CD14-positive monocyte (primary cell): Measurements from ENCODE around the gene OGFOD3. TPM values are rescaled to one million over a fixed set of nuclear protein-coding genes. Genes with fewer than 3 reads are reported as not detected.

ENCODE experiments used
- DNase-seq, 3 donors: peaks; one replicate each; pipeline ENCODE4 v3.0.0-alpha.2; 2011 to 2022
- H2AFZ ChIP-seq: 2 replicates; pipeline ENCODE4 v1.6.0; 2012; ENCODE audit warnings: mild to moderate bottlenecking, low read depth, low read length, inconsistent platforms; ENCODE audit not compliant: insufficient read depth, poor library complexity, severe bottlenecking
- H3K27ac ChIP-seq, 2 donors: 1 replicate in 1 of 2; 2 replicates in 1 of 2; pipeline ENCODE4 v1.5.1; 2012 to 2013; ENCODE audit warnings: low read length in 2 of 2, control low read depth in 1 of 2, inconsistent platforms in 1 of 2, low read depth in 1 of 2, mild to moderate bottlenecking in 1 of 2
- H3K27me3 ChIP-seq, 2 donors: one replicate each; pipeline versions ENCODE4 v1.6.0 to v1.6.1; 2011 to 2013; ENCODE audit warnings: low read length in 2 of 2; ENCODE audit not compliant: control insufficient read depth in 2 of 2, insufficient read depth in 2 of 2
- H3K36me3 ChIP-seq, 2 donors: replicated peaks in 1 of 2; 1 replicate in 1 of 2; 2 replicates in 1 of 2; pipeline versions ENCODE4 v1.5.1 to v1.6.1; 2012 to 2013; ENCODE audit warnings: low read length in 2 of 2, control low read depth in 1 of 2, inconsistent platforms in 1 of 2, mild to moderate bottlenecking in 1 of 2; ENCODE audit not compliant: insufficient read depth in 2 of 2, control insufficient read depth in 1 of 2
- H3K4me1 ChIP-seq, 2 donors: 1 replicate in 1 of 2; 2 replicates in 1 of 2; pipeline versions ENCODE4 v1.5.1 to v1.6.1; 2012 to 2013; ENCODE audit warnings: low read length in 2 of 2, control low read depth in 1 of 2, inconsistent platforms in 1 of 2, mild to moderate bottlenecking in 1 of 2, moderate library complexity in 1 of 2; ENCODE audit not compliant: insufficient read depth in 2 of 2, control insufficient read depth in 1 of 2
- H3K4me2 ChIP-seq: replicated peaks from 2 replicates; pipeline ENCODE3; 2012; ENCODE audit warnings: low read length, moderate library complexity, mild to moderate bottlenecking; ENCODE audit not compliant: poor library complexity, severe bottlenecking; ENCODE audit errors: extremely low read depth
- H3K4me3 ChIP-seq, 3 experiments: fragments of 200-600 bp in 1 of 3; sonication (generic) in 1 of 3; replicated peaks in 1 of 3; 1 replicate in 2 of 3; 2 replicates in 1 of 3; pipeline ENCODE4 v1.5.1; 2011 to 2013; ENCODE audit warnings: low read length in 3 of 3, mild to moderate bottlenecking in 3 of 3, control low read depth in 2 of 3, low read depth in 2 of 3, inconsistent platforms in 1 of 3, moderate library complexity in 1 of 3
- H3K79me2 ChIP-seq: 2 replicates; pipeline ENCODE4 v1.6.0; 2012; ENCODE audit warnings: mild to moderate bottlenecking, control low read depth, inconsistent platforms, low read length, moderate library complexity; ENCODE audit not compliant: insufficient read depth
- H3K9ac ChIP-seq: 2 replicates; pipeline ENCODE4 v1.6.0; 2017; ENCODE audit warnings: low read length, mild to moderate bottlenecking; ENCODE audit not compliant: insufficient read depth, poor library complexity, severe bottlenecking
- H3K9me3 ChIP-seq, 2 donors: replicated peaks in 1 of 2; 1 replicate in 1 of 2; 2 replicates in 1 of 2; pipeline versions ENCODE4 v1.5.1 to v1.6.1; 2012 to 2013; ENCODE audit warnings: low read length in 2 of 2, control low read depth in 1 of 2; ENCODE audit not compliant: control insufficient read depth in 1 of 2, insufficient read depth in 1 of 2
- H4K20me1 ChIP-seq: 2 replicates; pipeline ENCODE4 v1.6.0; 2012; ENCODE audit warnings: mild to moderate bottlenecking, low read length, control low read depth, moderate library complexity; ENCODE audit not compliant: insufficient read depth
- H3K27ac Mint-ChIP-seq, 7 donors: one replicate each; pipeline ENCODE4 v1.8.0; 2020; ENCODE audit warnings: mild to moderate bottlenecking in 7 of 7, mixed read lengths in 7 of 7, moderate library complexity in 6 of 7, inconsistent platforms in 2 of 7
- H3K27me3 Mint-ChIP-seq, 3 donors: one replicate each; pipeline ENCODE4 v1.8.0; 2021 to 2022; ENCODE audit warnings: low read depth in 3 of 3, mild to moderate bottlenecking in 3 of 3, mixed read lengths in 3 of 3, moderate library complexity in 3 of 3, inconsistent platforms in 1 of 3
- H3K36me3 Mint-ChIP-seq, 2 donors: one replicate each; pipeline ENCODE4 v1.8.0; 2020; ENCODE audit warnings: mixed read lengths in 2 of 2, inconsistent platforms in 1 of 2, mild to moderate bottlenecking in 1 of 2
- H3K4me1 Mint-ChIP-seq: one replicate; pipeline ENCODE4 v1.8.0; 2020; ENCODE audit warnings: mild to moderate bottlenecking, mixed read lengths
- H3K4me3 Mint-ChIP-seq, 2 donors: one replicate each; pipeline ENCODE4 v1.8.0; 2020; ENCODE audit warnings: mild to moderate bottlenecking in 2 of 2, mixed read lengths in 2 of 2, moderate library complexity in 1 of 2
- H3K9me3 Mint-ChIP-seq, 7 donors: one replicate each; pipeline ENCODE4 v1.8.0; 2020 to 2022; ENCODE audit warnings: mixed read lengths in 7 of 7, mild to moderate bottlenecking in 6 of 7, moderate library complexity in 6 of 7, inconsistent platforms in 2 of 7
- WGBS: methylation state at CpG from one replicate; pipeline ENCODE4 v1.1.5; 2013; ENCODE audit warnings: missing lambda C conversion rate; ENCODE audit not compliant: insufficient coverage; 5-methylcytosine and 5-hydroxymethylcytosine counted together
- intact Hi-C, 2 donors: fragments of 100-400 bp; cut with micrococcal nuclease; formaldehyde crosslinking; loops; one replicate each; pipeline versions ENCODE4 v1.15.0 to v1.15.1; 2023
- polyA plus RNA-seq, 3 donors: library from polyadenylated mRNA; depleted of rRNA in 1 of 3; unstranded in 2 of 3; stranded (reverse) in 1 of 3; fragments of 300-500 nt in 2 of 3; fragments of >200 nt in 1 of 3; fragmentation: Illumina TruSeq in 2 of 3; gene quantifications; 1 replicate in 2 of 3; 2 replicates in 1 of 3; pipeline ENCODE4 v1.2.3, GENCODE V29; 2012 to 2021
- TF ChIP-seq, protein P1 (sequence below): fragments of 200-600 bp; IDR thresholded peaks from one replicate; pipeline ENCODE4 v1.8.0; 2022; ENCODE audit warnings: antibody characterized with exemption, mild to moderate bottlenecking

The OGFOD3 gene
- polyA plus RNA-seq, 3 donors, result 17.9 to 36.4 (median 25.2) TPM

DNA sequence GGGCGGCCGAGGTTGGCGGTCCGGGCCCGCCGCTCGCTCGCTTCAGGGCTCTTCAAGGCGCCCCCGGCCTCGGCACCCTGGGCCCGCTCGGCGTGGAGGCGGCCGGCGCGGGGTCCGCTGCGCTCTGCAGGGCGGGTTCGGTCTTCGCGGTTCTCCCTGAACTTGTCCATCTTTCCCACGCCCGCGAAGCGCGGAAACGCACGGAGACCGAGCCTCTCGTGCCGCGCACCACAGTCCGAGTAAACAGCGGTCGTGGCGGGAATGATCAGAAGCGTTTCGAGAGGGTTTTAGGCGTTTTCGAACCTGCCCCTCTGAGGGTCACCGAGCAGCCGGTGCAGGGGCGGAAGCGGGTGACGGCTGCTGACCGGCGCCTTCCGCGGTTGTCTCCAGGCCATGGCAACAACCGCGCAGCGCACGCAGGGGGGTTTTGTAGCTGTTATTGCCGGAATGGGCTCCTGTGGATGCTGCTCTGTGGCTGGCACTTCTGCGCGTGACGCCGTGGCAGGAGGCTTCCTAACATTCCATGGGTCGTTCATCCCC, 40.6 kb upstream of the OGFOD3 start:
- H2AFZ ChIP-seq, result peak overlapping the region; percentile 78
- peaks cover 36 to 43% of the 10 kb centered on the region in 2 donors for H3K36me3 Mint-ChIP-seq
- no peaks in the 10 kb centered on the region for H3K27me3 ChIP-seq
- H3K27me3 Mint-ChIP-seq, result peaks cover 0 to 1% (median 0%) of the 10 kb centered on the region in 3 donors
- H3K27ac Mint-ChIP-seq, result peak overlapping the region; percentile 81 to 96 (median 89)
- H3K27ac ChIP-seq, result peak overlapping the region in 1 of 2 donors; percentile 99
- peaks cover 31% of the 10 kb centered on the region for H4K20me1 ChIP-seq
- H3K79me2 ChIP-seq, result peaks cover 26% of the 10 kb centered on the region
- H3K4me3 Mint-ChIP-seq, result peak overlapping the region; percentile 88 to 94
- intact Hi-C loops, result loop anchor here in 1 of 2 donors (1.0 to 10.0 kb wide), 4 partner anchors 9 to 424 kb away; partner anchors contain the start of genes CYBC1, DCXR, RAB40B and RAC3
- no peaks in the 10 kb centered on the region for H3K9me3 ChIP-seq
- peaks cover 27% of the 10 kb centered on the region for H3K4me1 Mint-ChIP-seq
- peak; percentile 12 to 46 (median 33) for DNase-seq
- peaks cover 34 to 41% of the 10 kb centered on the region in 2 donors for H3K36me3 ChIP-seq
- H3K9ac ChIP-seq, result peak overlapping the region; percentile 99
- TF ChIP-seq, protein P1, sequence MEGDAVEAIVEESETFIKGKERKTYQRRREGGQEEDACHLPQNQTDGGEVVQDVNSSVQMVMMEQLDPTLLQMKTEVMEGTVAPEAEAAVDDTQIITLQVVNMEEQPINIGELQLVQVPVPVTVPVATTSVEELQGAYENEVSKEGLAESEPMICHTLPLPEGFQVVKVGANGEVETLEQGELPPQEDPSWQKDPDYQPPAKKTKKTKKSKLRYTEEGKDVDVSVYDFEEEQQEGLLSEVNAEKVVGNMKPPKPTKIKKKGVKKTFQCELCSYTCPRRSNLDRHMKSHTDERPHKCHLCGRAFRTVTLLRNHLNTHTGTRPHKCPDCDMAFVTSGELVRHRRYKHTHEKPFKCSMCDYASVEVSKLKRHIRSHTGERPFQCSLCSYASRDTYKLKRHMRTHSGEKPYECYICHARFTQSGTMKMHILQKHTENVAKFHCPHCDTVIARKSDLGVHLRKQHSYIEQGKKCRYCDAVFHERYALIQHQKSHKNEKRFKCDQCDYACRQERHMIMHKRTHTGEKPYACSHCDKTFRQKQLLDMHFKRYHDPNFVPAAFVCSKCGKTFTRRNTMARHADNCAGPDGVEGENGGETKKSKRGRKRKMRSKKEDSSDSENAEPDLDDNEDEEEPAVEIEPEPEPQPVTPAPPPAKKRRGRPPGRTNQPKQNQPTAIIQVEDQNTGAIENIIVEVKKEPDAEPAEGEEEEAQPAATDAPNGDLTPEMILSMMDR, result no peak
- under 1% methylated on average over 62 of the region's 62 CpGs for WGBS
- peak overlapping the region; percentile 78 to 89 (median 86) for H3K4me3 ChIP-seq
- peaks cover 0 to 4% (median 2%) of the 10 kb centered on the region in 7 donors for H3K9me3 Mint-ChIP-seq
- peaks cover 30 to 36% of the 10 kb centered on the region in 2 donors for H3K4me1 ChIP-seq
- H3K4me2 ChIP-seq, result peak overlapping the region; percentile 96

DNA sequence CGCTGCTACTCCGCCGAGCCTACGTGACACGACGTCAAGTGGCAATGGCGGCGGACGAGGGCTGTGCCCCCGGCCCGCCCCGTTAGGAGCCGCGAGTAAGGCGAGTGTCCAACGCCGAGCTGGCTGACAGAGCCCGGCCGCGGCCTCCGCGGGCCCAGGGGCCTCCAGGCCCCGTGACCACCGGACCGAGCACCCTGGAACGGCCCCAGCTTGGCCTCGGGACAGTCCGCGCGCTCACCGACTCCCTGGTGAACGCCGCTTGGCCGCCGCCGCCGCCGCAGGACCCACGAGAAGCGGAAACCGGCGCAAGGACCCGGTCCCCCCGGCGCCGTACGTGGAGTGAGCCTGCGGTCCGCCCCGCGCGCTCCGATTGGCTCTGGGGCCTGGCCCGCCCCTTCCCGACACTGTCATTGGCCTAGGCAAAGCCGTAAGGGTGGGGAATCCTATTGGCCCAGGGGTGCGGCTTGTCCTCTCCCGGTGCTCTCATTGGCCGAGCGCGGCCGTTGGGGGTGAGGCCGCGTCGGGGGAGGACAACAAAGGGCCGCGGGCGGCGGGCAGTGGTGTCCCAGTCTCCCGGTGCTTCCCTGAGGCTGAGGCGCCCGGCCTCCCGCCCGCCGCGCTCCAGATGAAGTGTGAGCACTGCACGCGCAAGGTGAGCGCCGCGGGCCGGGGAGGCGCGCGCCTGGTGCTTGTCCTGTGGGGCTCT, 39.9 kb upstream of the OGFOD3 start, which contains the start of gene NARF:
Gene NARF (plus strand): TSS at position 563 of the 706 bp plus-strand sequence. CDS start 63 bp downstream, at position 626.
- H2AFZ ChIP-seq, result peak within 1 kb of the TSS; percentile 78
- no peaks in the 10 kb centered on the region for H3K9me3 ChIP-seq
- H3K27ac ChIP-seq, result peak within 1 kb of the TSS; percentile 95 to 99
- WGBS, result under 1% methylated on average over 85 of the region's 85 CpGs
- intact Hi-C loops, result loop anchor here in 1 of 2 donors (1.0 to 10.0 kb wide), 4 partner anchors 8 to 424 kb away; partner anchors contain the start of genes CYBC1, DCXR, RAB40B and RAC3
- H3K4me1 ChIP-seq, result peaks cover 30 to 36% of the 10 kb centered on the region in 2 donors
- peaks cover 0 to 1% (median 0%) of the 10 kb centered on the region in 3 donors for H3K27me3 Mint-ChIP-seq
- peak within 1 kb of the TSS; percentile 78 to 89 (median 86) for H3K4me3 ChIP-seq
- peak within 1 kb of the TSS; percentile 97 to 99 (median 99) for H3K27ac Mint-ChIP-seq
- H3K4me1 Mint-ChIP-seq, result peaks cover 27% of the 10 kb centered on the region
- TF ChIP-seq, protein P1, result no peak
- H3K9me3 Mint-ChIP-seq, result peaks cover 0 to 6% (median 2%) of the 10 kb centered on the region in 7 donors
- H3K4me3 Mint-ChIP-seq, result peak within 1 kb of the TSS; percentile 88 to 94
- DNase-seq, result peak; percentile 96 to 97 (median 97)
- H3K9ac ChIP-seq, result peak within 1 kb of the TSS; percentile 99
- peaks cover 31 to 38% of the 10 kb centered on the region in 2 donors for H3K36me3 Mint-ChIP-seq
- H4K20me1 ChIP-seq, result peaks cover 25% of the 10 kb centered on the region
- peaks cover 26% of the 10 kb centered on the region for H3K79me2 ChIP-seq
- H3K36me3 ChIP-seq, result peaks cover 28 to 35% of the 10 kb centered on the region in 2 donors
- no peaks in the 10 kb centered on the region for H3K27me3 ChIP-seq
- peak within 1 kb of the TSS; percentile 96 for H3K4me2 ChIP-seq
